Pons (tissue), 1 donor: ENCODE results near the gene SALL4.
"Not testable (repeated sequence)": the region's sequence is repeated elsewhere in the genome, so short reads cannot be mapped to it uniquely, and the experiment has no call there.

Experiments
- DNase-seq: peaks from one replicate; pipeline ENCODE4 v3.0.0-alpha.2; 2016; ENCODE audit warnings: low spot score

SALL4 gene

GRCh38 chr20:51802170-51802751, at the start of gene SALL4:
Gene SALL4, minus strand, starts transcription at chr20:51802521. Its CDS starts 113 bp downstream, at chr20:51802408.
- DNase-seq = no peak

DNA sequence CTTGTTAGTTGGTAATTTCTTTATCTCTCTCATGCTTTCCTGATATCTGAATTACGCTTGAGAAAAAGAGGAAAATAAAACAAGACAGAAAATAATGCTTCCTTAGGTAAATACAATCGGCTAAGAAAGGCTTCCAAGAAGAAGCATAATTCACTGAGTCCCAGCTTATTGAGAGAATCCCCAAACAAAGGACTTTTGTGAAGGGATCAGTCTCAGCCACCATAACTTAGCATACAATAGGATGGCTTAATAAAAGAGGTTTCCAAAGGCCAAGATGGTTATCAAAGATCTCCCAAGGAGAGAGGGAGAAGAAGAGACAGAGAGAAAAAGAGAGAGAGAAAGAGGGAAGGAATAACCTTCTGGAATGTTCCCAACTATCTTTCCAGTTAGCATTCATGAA, 46.0 kb upstream of the SALL4 start:
- DNase-seq = peak; percentile 8

DNA sequence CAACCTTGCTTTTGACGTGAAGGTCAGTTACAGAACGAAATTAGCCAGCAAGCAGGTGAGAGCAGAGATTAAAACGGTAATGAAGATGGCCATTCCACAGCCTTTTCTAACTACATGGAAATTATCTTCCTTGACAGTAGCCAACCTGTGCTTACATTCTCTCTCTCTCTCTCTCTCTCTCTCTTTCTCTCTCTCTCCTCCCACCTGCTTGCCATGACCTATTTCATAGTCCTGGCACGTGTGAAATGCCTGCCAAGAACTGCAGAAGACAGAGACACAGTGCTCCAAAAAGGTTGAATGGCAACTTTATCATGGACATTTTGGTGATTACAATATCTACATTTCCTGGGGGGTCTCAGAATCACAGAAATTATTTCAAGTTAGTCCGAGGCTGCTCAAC, 38.5 kb upstream of the SALL4 start:
- no peak for DNase-seq

DNA sequence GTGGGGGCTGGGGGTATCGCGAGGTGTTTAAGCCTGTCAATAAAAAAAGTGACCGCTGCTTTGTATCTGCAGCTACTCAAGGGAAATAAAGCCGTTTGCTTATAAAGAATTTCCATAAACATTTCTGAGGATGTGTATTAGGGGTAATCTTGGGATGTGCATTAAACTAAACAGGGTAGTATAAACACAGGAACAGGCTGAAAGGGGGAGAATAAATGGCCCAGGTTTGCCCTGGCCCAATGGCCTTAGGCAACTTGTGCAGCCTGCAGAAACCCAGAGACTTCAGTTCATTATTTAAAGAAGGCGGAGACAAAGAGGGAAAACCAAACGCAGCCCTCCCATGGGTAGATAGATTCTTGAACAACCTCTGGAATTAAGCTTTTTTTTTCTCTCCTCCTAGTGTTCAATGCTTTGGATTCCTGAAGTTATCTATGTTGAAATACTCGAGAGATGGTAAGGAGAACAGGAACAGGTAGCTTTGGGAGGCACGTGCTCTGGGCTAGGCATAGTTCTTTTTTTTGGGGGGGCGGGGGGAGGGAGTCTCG, 35.6 kb upstream of the SALL4 start:
- no peak for DNase-seq

DNA sequence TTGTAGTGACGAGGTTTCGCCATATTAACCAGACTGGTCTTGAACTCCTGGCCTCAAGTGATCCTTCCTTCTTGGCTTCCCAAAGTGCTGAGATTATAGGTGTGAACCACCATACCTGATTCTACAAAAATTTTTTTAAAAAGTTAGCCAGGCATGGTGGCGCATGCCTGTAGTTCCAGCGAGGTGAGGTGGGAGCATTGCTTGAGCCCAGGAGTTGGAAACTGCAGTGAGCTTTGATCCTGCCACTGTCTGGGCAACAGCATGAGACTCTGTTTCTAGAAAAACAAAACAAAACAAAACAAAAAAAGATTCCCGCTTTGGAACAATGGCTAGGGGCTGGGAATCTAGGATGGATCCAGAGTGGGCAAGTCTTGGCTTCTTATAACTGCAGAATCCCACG, 35.1 kb upstream of the SALL4 start:
- DNase-seq = no peak

- DNase-seq = no peak
These were observed 31.0 kb upstream of the SALL4 start for GRCh38 chr20:51833326-51833725.

DNA sequence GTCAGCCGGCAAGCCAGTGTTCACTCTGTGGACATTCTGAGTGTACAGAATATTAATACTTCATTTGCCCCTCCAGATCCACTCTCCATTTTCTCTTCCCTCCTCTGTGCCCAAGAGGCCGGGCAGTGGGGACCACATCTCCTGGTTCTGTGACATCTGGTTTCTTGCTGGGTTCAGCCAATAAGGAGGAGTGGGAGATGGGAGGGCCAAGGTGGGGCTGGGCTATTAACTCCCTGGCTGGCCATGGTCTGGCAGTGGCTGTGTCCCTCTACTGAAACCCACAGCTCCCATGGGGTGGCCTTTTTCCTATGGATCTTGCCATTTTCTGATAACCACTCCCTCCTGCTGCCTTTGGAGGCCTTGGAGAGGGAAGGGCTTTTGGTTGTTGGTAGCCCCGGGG, 30.0 kb upstream of the SALL4 start:
- DNase-seq = no peak

DNA sequence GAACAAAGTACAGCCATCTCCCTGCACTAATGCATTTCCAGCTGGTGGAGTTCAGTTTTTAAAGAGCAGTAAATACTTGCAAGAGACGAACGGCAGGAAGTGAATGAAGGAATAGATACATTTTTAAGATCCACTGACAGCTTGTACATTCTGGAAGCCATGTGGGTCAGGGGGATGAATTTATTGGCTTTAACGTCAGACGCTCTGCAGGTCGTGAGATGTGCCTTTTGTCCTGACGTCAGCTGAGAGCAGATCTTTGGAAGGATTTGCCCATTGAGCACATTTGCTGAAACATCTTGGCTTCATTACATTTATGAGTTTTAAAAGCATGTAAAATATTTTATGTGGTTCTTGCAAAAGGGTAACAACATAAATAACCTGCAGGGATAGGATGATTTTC, 29.5 kb upstream of the SALL4 start:
- DNase-seq = no peak

DNA sequence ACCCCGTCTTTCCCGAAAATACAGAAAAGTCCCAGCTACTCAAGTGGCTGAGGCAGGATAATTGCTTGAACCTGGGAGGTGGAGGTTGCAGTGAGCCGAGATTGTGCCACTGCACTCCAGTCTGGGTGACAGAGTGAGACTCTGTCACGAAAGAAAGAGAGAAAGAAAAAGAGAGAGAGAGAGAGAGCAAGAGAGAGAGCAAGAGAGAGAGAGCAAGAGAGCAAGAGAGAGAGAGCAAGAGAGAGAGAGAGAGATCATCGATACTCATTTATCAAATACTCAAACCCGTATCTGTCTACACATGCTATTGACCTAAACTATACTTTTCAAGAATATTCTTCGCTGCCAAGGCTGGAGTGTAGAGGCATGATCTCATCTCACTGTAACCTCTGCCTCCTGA, 28.2 kb upstream of the SALL4 start:
- no peak for DNase-seq

DNA sequence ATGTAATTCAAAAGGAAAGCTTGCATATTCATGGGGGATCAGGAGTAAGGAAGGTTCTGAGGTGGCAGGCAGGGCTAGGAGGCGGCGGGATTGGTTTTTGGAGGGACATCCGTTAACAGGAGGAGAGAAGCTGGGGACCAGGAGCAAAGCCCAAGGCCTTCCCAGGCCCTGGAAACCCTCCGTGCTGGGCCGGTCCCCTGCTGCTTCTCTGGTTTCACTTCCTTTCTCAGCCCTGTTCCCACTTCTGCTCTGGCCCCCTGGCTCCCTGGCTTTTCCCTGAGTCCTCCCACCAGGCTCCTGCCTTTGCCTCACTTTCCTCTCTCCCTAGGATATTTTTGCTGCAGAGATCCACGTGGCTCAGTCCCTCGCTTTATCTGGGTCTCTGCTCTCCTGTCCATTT, 26.4 kb upstream of the SALL4 start:
- no peak for DNase-seq

- no peak for DNase-seq
These were observed 24.1 kb upstream of the SALL4 start for GRCh38 chr20:51826372-51826771.

- DNase-seq = no peak
These were observed 16.2 kb upstream of the SALL4 start for GRCh38 chr20:51818479-51819008.

DNA sequence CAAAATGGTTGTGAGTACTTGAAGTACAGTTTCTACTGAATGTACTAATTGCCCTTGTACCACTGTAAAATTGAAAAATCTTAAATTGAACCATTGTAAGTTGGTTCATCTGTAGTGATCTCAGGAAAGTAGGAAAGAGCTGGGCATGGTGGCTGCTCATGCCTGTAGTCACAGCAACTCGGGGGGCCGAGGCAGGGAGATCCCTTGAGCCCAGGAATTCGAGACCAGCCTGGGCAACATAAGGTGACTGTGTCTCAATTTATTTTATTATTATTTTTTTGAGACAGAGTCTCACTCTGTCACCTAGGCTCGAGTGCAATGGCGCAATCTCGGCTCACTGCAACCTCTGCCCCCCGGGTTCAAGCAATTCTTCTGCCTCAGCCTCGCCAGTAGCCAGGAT, 14.5 kb upstream of the SALL4 start:
- DNase-seq = not testable (repeated sequence)

GRCh38 chr20:51815383-51816076, 13.2 kb upstream of the SALL4 start:
- DNase-seq = no peak

DNA sequence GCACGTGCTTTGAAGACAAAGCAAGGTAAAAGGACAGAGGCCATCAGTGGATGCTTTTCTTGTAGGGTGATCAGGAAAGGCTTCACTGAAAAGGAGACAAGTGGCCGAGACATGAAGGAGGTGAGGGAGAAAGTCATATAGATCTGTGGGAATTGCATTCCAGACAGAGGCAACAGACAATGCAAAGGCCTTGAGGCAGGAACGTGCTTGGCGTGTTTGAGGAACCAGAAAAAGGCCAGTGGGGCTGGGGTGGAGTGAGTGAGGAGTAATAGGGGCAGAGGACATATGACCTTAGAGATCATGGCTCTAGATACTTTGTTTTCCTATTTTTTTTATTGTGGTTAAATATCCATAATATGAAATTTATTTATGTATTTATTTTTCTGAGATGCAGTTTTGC, 10.5 kb upstream of the SALL4 start:
- no peak for DNase-seq

DNA sequence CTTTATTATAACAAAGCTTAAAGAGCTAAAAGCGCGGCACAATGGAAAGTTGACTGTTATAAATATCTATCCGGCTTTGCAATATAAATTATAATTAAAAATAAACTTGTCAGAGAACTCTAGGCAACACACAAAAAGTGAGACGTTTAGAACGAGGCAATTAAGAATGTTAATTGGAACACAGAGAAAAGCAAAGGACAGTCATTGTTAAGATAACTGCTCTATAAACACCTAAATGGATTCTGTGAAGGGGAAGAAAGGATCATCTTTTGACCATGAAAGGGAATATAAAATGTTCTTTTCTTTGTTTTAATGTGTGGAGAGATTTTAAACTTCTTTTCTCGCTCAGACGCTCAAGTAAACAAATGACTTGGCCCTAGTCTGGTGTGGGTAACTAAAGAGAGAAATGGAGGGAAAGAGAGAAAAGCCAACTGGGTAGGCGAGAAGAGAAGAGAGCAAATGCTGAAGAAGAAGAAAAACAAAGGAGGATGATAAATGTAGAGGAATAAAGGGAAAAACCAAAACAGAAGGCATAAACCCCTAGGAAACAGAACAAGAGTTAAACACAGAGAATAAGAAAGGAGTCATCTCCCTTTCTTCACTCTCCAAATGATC, 9.3 kb upstream of the SALL4 start:
- no peak for DNase-seq

DNA sequence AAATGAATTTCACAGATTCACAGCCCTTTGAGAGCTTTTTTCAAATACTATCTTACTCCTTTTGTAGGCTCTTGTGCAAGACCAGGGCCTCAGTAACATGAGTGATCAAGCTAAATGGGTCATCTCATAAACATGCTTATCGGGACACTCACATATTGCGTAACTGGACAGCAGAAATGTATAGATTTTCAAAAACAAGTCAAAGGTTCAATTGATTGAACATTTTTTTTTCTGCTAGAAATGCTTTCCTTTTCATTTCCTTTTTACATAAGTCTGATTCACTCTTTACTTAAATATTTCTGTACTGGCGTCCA, 8.7 kb upstream of the SALL4 start:
- DNase-seq = no peak

GRCh38 chr20:51810155-51811041, 8.1 kb upstream of the SALL4 start:
- DNase-seq = no peak

DNA sequence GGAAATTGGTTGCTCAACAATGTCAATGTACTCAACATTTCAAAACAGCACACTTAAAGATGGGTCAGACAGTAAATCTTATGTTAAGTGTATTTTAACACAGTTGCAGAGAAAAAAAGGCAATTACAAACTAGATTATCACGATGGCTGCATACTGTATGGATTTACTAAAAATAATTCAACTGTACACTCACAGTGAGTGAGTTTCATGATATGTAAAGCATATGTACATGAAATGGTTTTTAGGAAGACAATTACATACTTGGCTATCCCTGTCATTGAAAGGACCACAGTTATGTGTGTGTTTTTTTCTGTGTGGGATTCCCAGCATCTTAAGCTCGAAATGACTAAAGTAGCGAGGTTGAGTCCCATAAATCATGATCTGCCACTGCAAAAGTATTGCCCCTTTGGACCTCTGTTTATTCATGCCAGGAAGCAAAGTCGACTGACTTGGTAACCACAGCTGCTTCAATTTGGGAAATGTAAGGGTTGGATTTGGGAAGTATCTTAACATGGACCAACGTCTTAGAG, 5.5 kb upstream of the SALL4 start:
- DNase-seq = no peak

DNA sequence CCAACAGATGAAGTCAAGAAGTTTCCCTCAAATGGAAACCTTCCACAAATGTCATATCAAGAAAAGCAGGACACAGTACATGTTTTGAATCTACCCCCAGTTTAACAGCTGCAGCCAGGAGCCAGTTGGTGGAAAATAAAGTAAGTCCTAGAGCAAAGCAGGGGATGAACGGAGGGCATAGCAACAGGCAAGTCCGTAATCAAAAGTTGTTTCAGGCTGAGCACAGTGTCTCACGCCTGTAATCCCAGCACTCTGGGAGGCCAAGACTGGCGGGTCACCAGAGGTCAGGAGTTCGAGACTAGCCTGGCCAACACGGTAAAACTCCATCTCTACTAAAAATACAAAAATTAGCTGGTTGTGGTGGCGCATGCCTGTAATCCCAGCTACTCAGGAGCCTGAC, 2.4 kb upstream of the SALL4 start:
- DNase-seq = no peak

DNA sequence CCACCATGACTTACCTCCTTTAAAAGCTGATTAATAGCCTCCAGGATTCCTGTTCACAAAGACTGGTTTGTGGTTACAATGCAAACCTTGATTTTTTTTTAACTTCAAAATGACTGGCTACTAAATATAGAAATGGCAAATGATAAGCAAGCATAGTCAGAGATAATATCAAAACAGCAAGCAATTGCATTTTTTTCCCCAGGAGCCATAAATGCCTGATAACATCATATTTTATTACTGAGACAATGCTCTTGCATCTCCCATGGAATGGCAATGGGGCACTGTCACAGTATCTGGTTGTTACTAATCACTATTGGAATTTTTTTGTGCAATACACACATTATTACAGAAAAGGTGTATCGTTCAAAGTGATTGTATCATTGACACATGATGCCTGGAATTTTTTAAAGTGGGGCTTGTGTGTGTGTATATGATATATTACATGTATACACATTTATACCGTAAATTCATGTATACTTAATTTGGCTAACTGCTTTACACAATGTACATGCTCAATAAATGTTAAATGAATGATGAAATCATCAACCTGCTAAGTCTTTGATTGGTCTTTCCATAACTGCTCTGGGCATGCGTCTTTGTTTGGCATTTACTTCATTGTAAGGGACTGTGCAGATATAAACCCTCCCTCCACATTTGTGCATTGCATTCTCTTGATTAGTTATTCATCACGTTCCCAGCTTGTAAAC, 980 bp upstream of the SALL4 start:
- no peak for DNase-seq

DNA sequence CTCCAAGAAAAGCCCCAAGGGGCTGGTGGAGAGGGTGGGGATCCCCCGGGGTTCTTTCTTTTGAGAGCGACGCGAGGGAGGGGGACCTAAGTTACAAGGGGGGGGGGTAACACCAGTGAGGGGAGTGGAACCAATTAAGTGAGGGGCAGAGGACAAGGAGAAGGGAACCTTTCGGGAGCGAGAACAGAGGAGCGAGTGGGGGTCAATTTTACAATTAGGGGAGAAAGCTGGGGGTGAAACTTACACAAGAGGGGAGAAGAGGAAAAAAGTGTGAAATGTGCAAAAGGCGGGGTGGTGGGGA, 548 bp downstream of the SALL4 start:
- no peak for DNase-seq
